Astrocyte of the hippocampus (primary cell): ENCODE data around the gene TPO.
A peak's percentile ranks its signal among the peaks of the same experiment; 100 is the strongest.
"Not testable (repeated sequence)": the region's sequence is repeated elsewhere in the genome, so short reads cannot be mapped to it uniquely, and the experiment has no call there.

Source experiments
- DNase-seq: peaks from one replicate; pipeline ENCODE4 v3.0.0; 2011; ENCODE audit warnings: low read depth, low spot score

The TPO gene

GRCh38 chr2:1501991-1502390, 88.7 kb downstream of the TPO start:
- DNase-seq: no peak

DNA sequence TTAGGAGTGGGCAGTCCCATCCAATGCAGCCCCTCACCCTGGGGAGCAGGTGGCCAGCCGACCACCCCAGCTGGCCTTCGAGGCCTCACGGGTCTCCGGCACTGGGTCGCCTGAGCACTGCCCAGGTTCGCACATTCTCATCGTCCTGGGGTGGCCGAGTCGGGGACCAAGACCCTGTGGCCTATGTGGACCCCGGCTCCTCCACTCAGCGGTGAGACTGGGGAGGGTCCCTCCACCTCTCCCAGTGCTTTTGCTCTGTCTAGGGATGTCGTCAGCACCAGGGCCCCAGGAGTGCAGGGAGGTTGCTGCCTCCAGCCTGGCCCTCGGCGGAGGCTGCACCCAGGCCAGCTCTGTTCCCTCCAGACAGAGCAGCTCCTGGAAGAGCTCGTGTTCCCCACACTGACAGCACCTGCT, 89.6 kb downstream of the TPO start:
- DNase-seq: no peak

DNA sequence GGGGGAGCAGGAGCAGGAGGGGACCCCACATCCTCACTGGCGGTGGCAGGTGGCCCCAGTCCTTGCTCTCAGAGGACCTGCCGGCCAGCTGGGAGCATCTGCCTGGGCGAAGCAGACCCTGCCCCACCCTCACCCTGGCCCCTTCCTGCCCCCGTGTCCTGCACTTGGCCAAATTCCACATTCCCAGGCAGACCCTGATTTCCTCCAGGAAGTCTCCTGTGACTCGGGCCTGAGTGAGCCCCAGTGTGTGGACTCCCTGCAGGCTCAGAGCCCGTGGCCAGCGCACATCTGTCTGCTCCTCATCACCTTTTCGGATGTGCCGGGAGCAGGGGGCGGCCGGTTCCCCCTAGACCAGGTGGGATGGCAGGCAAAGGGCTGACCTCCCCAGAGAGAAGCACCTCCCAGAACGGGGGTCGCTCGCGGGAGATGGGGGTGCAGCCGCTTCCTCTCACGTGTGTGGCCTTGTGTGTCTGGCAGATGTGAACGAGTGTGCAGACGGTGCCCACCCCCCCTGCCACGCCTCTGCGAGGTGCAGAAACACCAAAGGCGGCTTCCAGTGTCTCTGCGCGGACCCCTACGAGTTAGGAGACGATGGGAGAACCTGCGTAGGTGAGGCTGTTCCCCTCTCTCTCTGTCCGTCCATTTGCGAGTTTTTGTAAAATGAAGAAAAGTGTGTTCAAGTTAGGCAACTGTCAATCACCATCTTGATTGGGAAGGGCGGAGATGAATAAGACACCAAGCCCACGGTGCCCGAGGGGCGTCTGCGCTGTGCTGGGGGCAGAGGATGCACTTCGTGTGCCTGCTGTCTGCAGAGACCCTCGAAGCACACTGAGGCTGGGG, 90.4 kb downstream of the TPO start:
- DNase-seq: no peak

GRCh38 chr2:1504311-1504750, 91.1 kb downstream of the TPO start:
- DNase-seq: no peak

GRCh38 chr2:1505031-1505441, 91.8 kb downstream of the TPO start:
- DNase-seq: no peak

GRCh38 chr2:1509271-1510065, 96.2 kb downstream of the TPO start:
- DNase-seq: no peak

GRCh38 chr2:1510176-1510575, 96.9 kb downstream of the TPO start:
- no peak for DNase-seq

- DNase-seq: no peak
These were observed 98.2 kb downstream of the TPO start for GRCh38 chr2:1511455-1511854.

DNA sequence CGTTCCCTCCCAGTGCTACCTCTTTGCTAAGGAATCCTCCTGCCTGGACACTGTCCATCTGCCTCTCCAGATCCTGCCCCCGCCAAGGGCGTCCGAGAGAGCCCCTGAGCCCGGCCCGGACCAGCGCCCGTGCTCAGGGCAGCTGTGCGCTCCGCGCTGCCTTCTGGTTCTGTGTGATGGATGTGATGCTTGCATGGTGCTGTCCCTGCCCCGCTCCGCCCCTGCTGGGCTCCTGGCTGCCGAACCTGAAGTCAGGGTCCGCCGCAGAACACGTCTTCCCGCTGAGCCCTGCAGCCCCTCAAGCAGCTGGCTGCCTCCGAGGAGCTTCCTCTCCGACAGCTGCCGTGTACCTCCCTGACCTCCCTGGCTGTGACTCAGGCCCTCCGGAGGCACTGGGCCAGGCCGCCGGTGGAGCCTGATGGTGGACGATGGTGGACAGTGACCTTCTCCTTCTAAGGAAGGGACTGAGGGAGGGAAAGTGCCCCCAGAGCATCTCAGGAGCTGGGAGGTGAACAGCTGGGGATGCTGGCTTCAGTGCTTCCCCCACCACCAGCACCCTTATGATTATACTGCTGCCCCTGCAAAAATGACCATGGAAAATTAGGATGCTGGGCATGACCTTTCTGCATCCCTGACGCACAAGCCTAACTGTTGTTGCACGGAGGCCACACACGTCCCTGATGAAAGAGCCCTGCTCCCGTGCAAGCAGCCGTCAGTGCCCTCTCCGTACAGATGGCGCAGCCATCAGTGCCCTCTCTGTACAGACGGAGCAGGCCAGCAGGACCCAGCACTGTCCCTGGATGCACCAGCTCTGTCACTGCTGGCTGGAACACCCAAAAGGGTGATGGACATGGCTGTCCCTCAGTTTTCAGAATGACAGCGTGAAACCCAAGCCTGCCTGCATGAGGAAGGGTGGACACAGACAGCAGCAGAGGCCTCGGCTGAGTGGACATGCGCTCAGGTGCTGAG, 99.3 kb downstream of the TPO start:
- no peak for DNase-seq

- DNase-seq: no peak
These were observed 101.3 kb downstream of the TPO start for GRCh38 chr2:1514391-1515072.

- DNase-seq: no peak
These were observed 101.8 kb downstream of the TPO start for GRCh38 chr2:1515073-1515430.

DNA sequence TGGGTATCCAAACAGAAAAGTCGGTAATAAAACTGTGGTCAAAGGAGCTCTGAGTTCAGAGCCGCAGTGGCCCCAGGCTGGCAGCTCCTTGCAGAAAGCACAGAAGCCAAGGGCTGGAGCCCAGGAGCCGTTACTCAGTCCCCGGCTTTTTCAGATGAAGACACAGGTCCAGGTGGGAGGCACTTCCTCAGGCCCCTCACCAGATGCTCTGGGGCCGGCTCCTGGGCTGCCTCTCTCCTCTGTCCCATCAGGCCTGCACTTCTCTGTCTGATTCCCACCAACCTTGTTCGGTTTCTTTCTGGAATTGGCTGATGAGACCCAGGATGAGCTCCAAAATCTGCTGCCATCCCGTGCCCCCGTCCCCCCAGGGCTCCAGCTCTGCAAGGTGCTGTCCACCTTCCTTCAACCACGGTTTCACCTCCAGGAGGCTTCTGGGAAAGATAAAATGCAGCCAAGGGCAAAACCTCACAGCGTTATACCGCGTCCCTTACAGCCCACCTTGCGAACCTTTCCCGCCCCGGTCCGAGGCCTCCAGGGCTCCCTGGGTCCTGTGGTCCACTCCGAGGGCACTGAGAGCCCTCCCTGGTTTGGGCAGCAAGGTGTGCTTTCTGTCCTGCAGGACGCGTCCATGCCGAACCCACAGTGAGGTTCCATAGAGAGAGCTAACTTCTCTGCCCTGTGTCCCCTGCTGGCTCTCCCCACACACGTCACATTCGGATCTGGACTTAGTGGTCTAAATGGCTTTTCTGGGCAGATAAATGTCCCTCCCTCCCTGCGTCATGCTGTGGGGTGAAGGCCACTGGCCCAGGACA, 102.9 kb downstream of the TPO start:
- no peak for DNase-seq

GRCh38 chr2:1516798-1517060, 103.5 kb downstream of the TPO start:
- DNase-seq: no peak

DNA sequence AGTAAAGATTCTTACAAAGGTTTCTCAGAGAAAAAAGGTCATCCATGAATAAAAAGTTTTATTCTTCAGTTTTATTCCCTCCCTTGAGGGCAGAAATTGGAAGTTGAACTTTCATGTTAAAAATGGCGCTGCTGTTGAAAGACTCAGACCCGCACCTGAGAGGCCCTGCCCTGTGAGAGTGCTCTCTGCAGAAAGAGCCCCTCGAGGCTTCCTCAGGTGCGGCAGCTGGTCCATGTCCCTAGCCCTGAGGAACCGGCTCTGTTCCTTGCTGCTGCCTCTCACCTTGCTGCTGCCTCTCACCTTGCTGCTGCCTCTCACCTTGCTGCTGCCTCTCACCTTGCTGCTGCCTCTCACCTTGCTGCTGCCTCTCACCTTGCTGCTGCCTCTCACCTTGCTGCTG, 104.0 kb downstream of the TPO start:
- not testable (repeated sequence) for DNase-seq

DNA sequence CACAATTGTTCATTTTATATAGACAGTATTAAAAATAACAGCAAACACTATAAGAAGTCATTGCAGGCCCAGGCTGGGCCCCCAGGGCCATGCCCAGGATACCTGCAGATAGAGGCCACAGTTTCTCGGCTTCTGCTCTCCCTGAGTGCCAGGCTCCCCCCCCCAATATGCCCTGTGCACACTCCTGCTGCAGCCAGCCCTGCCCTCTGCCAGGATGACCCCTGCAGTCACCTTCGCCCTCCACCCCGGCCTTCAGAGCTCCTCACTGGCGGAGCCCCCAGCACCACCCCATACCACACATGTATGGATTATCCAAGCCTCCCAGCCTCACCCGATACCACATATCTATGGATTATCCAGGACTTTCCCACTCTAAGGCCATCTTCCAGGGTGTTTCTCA, 104.5 kb downstream of the TPO start:
- DNase-seq: no peak

DNA sequence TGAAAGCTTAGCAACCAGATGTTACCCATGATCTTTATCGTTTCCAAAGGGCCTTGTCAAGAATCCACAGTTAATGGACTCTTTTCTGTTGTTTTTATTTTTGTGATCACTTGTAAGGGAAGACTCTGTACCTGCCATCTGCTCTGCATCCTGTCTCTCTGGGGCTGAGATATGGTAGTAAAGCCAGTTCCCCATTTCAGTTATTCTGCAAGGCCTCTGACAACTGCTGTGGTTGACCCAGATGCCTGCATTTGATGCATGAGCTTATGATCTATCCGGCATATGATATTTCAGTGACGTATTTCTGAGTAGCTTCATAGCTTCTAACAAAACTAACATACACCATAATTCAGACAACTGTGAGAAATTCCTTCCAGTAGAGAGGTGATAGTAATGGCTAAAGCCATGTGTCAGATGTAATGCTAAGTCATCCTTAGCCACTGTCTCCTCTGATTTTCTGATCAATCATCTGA, 105.1 kb downstream of the TPO start:
- no peak for DNase-seq

- peak; percentile 20 for DNase-seq
These were observed 105.7 kb downstream of the TPO start for GRCh38 chr2:1518867-1519530.

- DNase-seq: no peak
These were observed 108.1 kb downstream of the TPO start for GRCh38 chr2:1521191-1521877.
